Kidney (tissue), 22 donors: Measurements from ENCODE around the gene DIPK2A. TPM values are rescaled to one million over a fixed set of nuclear protein-coding genes. Genes with fewer than 3 reads are reported as not detected.

Source experiments
- DNase-seq, 5 donors: peaks; one replicate each; pipeline ENCODE4 v3.0.0-alpha.2; 2013 to 2020
- FAIRE-seq: peaks from 2 replicates; lab custom pipeline; 2012; peaks lifted over from hg19 to GRCh38; lab: Jason Lieb, UNC
- H3K27ac ChIP-seq, 2 donors: one replicate each; pipeline ENCODE4 v1.7.0; 2013; ENCODE audit warnings: low read depth in 2 of 2, low read length in 2 of 2, inconsistent platforms in 1 of 2
- H3K27me3 ChIP-seq: one replicate; pipeline ENCODE4 v1.7.1; 2013; ENCODE audit warnings: low read length, inconsistent platforms; ENCODE audit not compliant: control insufficient read depth, insufficient read depth
- H3K36me3 ChIP-seq, 3 donors: one replicate each; pipeline versions ENCODE4 v1.7.0 to v1.7.1; 2013; ENCODE audit warnings: low read length in 3 of 3, control low read depth in 1 of 3, inconsistent platforms in 1 of 3; ENCODE audit not compliant: insufficient read depth in 3 of 3, control insufficient read depth in 2 of 3
- H3K4me1 ChIP-seq, 3 donors: one replicate each; pipeline versions ENCODE4 v1.7.0 to v1.7.1; 2013; ENCODE audit warnings: low read length in 3 of 3, inconsistent platforms in 1 of 3, low read depth in 1 of 3; ENCODE audit not compliant: control insufficient read depth in 2 of 3, insufficient read depth in 2 of 3
- H3K4me3 ChIP-seq, 3 donors: one replicate each; pipeline versions ENCODE4 v1.7.0 to v1.8.1; 2013; ENCODE audit warnings: low read length in 3 of 3, control low read depth in 1 of 3, inconsistent platforms in 1 of 3
- H3K9ac ChIP-seq, 3 donors: one replicate each; pipeline versions ENCODE4 v1.7.0 to v1.7.1; 2013; ENCODE audit warnings: low read length in 3 of 3, control low read depth in 1 of 3, inconsistent platforms in 1 of 3
- H3K9me3 ChIP-seq, 3 donors: one replicate each; pipeline versions ENCODE4 v1.7.0 to v1.7.1; 2013; ENCODE audit warnings: low read length in 3 of 3, control low read depth in 1 of 3, inconsistent platforms in 1 of 3; ENCODE audit not compliant: control insufficient read depth in 2 of 3, insufficient read depth in 1 of 3
- CTCF ChIP-seq: IDR thresholded peaks from 3 replicates; pipeline ENCODE4 v1.5.1; 2012; ENCODE audit warnings: mild to moderate bottlenecking, moderate library complexity, borderline replicate concordance; ENCODE audit not compliant: insufficient read depth; ENCODE audit errors: extremely low read depth
- intact Hi-C: fragments of 100-400 bp; cut with DNase I; formaldehyde crosslinking; loops from one replicate; pipeline ENCODE4 v1.11.1; 2022
- long read RNA-seq, 10 donors: library from polyadenylated mRNA in 1 of 10; unstranded in 1 of 10; transcript quantifications; one replicate each; pipeline ENCODE4 v2.0.0 and lab custom pipeline, GENCODE V29; 2021 to 2026
- polyA plus RNA-seq: library from polyadenylated mRNA; stranded (reverse); fragments of 350-450 nt; fragmentation: Illumina TruSeq; extraction: RNeasy Lipid Tissue Mini Kit (QIAGEN cat#74804); gene quantifications from one replicate; pipeline ENCODE4 v1.2.3, GENCODE V29; 2014; ENCODE audit warnings: low read depth, low replicate concordance; ENCODE audit not compliant: insufficient read depth
- total RNA-seq: library from RNA; stranded (reverse); fragmentation: NEBNext Ultra II Directional; extraction: Animal tissue kit (Norgen Biotek cat#: 25700); gene quantifications from one replicate; pipeline ENCODE4 v1.2.1, GENCODE V29; 2021
- donor health status: control.
- donor health status: control.
- donor health status: control.
- donor health status: control.
- donor health status: control.
- donor health status: DM: yes; HTN: yes; CAD: no.
- donor health status: Normal renal cell carcinoma (clear cell type).

Gene DIPK2A, protein sequence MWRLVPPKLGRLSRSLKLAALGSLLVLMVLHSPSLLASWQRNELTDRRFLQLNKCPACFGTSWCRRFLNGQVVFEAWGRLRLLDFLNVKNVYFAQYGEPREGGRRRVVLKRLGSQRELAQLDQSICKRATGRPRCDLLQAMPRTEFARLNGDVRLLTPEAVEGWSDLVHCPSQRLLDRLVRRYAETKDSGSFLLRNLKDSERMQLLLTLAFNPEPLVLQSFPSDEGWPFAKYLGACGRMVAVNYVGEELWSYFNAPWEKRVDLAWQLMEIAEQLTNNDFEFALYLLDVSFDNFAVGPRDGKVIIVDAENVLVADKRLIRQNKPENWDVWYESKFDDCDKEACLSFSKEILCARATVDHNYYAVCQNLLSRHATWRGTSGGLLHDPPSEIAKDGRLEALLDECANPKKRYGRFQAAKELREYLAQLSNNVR
- total RNA-seq (15.5 TPM), polyA plus RNA-seq (4.9 TPM)
- long read RNA-seq, donor 1, full-length matches to known transcripts = 14 of 14 reads
- long read RNA-seq, donor 1, partial matches to known transcripts = 0 of 14 reads
- long read RNA-seq, donor 1, other reads (novel, unspliced or antisense) = 0 of 14 reads
- long read RNA-seq, donor 2, full-length matches to known transcripts = 6 of 6 reads
- long read RNA-seq, donor 2, partial matches to known transcripts = 0 of 6 reads
- long read RNA-seq, donor 2, other reads (novel, unspliced or antisense) = 0 of 6 reads
- long read RNA-seq, donor 3, full-length matches to known transcripts = 10 of 10 reads
- long read RNA-seq, donor 3, partial matches to known transcripts = 0 of 10 reads
- long read RNA-seq, donor 3, other reads (novel, unspliced or antisense) = 0 of 10 reads
- long read RNA-seq, donor 4, full-length matches to known transcripts = 3 of 3 reads
- long read RNA-seq, donor 4, partial matches to known transcripts = 0 of 3 reads
- long read RNA-seq, donor 4, other reads (novel, unspliced or antisense) = 0 of 3 reads
- long read RNA-seq, donor 5, full-length matches to known transcripts = 2 of 2 reads
- long read RNA-seq, donor 5, partial matches to known transcripts = 0 of 2 reads
- long read RNA-seq, donor 5, other reads (novel, unspliced or antisense) = 0 of 2 reads
- long read RNA-seq, donor 6, full-length matches to known transcripts = 2 of 2 reads
- long read RNA-seq, donor 6, partial matches to known transcripts = 0 of 2 reads
- long read RNA-seq, donor 6, other reads (novel, unspliced or antisense) = 0 of 2 reads
- long read RNA-seq, donor 7, full-length matches to known transcripts = 13 of 16 reads
- long read RNA-seq, donor 7, partial matches to known transcripts = 1 of 16 reads
- long read RNA-seq, donor 7, other reads (novel, unspliced or antisense) = 2 of 16 reads
- long read RNA-seq, donor 8, full-length matches to known transcripts = 8 of 8 reads
- long read RNA-seq, donor 8, partial matches to known transcripts = 0 of 8 reads
- long read RNA-seq, donor 8, other reads (novel, unspliced or antisense) = 0 of 8 reads
- long read RNA-seq, donor 9, full-length matches to known transcripts = 8 of 8 reads
- long read RNA-seq, donor 9, partial matches to known transcripts = 0 of 8 reads
- long read RNA-seq, donor 9, other reads (novel, unspliced or antisense) = 0 of 8 reads
- long read RNA-seq, donor 10, full-length matches to known transcripts = 10 of 10 reads
- long read RNA-seq, donor 10, partial matches to known transcripts = 0 of 10 reads
- long read RNA-seq, donor 10, other reads (novel, unspliced or antisense) = 0 of 10 reads

DNA sequence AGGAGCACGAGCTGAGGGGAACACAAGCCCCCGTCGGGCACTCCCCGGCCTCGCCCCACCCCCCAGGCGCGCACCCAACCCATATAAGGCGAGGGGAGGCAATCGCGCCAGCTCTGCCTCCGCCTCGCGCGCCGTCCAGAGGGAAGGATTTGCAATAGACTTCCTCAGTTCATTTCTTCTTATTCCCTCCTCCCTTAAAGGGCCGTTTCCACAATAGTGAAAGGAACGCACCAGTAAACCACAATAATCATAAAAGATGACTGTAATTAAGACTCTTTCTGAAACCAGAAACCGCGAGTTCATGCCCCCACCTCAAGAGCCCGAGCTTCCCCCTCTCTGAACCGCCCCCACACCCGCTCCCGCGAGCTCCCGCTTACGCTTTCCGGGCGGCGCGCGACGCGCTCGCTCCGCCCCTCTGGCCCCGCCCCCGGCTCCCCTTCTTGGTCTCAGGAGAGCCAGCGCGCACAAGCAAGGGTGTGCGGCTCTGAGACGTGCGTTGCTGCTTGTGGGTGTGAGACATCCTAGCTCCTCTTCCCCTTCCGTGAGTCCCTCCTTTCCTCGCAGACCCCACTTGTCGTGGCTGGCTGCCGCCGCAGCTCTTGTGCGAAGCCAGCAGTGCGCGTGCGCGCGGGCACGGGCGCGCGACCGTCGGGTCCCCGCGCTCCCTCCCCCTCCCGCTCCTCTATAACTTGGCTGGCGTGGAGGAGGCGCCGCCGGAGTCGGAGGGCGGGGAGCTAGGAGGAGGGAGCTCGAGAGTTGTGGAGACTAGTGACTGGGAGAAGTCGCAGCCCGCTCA lies at the start of gene DIPK2A:
TSS of gene DIPK2A (plus strand) at position 465 of the 796 bp plus-strand sequence. CDS start 510 bp downstream, outside the sequence.
- Histone ChIP-seq H3K4me1 (no peaks in the 10 kb centered on the region), H3K27me3 (no peaks in the 10 kb centered on the region), H3K36me3 (no peaks in the 10 kb centered on the region), H3K9ac (peak within 1 kb of the TSS; percentile 58 to 81 (median 66)), H3K27ac (peak within 1 kb of the TSS; percentile 99), H3K9me3 (no peaks in the 10 kb centered on the region), H3K4me3 (peak within 1 kb of the TSS; percentile 81 to 93 (median 92))
- FAIRE-seq = no peak
- peak; percentile 96 to 98 (median 98) for DNase-seq
- intact Hi-C loops = no loop called here
- TF ChIP-seq CTCF = no peak

DNA sequence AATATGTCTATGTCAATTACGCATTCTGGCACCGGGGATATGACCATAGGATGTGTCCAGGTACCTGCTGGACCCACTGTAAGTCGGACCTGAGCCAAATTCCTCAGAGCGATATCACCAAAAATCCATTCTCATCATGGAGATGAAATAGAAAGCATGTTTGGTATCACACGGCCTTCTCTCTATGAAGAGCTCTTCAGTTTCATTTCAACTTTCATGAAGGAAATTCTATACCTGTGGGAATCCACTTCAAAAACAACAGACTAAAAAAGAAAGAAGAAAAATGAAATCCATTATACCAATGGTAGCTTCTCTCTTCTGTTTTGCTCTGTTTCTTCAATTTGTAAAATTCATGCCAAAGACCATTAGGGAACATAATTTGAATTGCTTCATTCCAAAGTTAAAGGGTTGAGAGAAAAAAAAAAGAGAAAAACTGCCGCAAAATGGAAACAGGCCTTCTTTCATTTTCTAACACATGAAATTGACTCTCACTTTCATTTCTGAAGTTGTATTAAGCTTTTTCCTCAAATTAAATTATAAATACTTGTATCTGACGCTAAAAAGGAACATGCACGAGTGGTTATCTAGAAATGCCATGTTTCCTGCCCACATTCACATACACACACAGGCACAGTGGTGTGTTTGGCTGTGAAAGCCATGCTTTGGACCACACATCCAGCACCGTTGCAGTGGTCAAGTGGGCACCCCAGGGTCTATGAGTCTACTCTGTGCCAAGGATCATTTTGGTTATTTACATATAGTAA lies 46.9 kb upstream of the DIPK2A start:
- H3K27me3 ChIP-seq = no peaks in the 10 kb centered on the region
- intact Hi-C loops = no loop called here
- H3K4me3 ChIP-seq = no peak overlapping the region
- no peaks in the 10 kb centered on the region for H3K4me1 ChIP-seq
- no peak overlapping the region for H3K27ac ChIP-seq
- no peak for DNase-seq
- H3K9me3 ChIP-seq = no peaks in the 10 kb centered on the region
- H3K9ac ChIP-seq = no peak overlapping the region
- TF ChIP-seq CTCF = no peak
- FAIRE-seq = no peak
- no peaks in the 10 kb centered on the region for H3K36me3 ChIP-seq
